ENCODE results near the gene APH1B. TPM values are rescaled to one million over a fixed set of nuclear protein-coding genes. Genes with fewer than 3 reads are reported as not detected.

APH1B gene
- total RNA-seq, 1 experiment from 2014 or later: 20.9 TPM

DNA sequence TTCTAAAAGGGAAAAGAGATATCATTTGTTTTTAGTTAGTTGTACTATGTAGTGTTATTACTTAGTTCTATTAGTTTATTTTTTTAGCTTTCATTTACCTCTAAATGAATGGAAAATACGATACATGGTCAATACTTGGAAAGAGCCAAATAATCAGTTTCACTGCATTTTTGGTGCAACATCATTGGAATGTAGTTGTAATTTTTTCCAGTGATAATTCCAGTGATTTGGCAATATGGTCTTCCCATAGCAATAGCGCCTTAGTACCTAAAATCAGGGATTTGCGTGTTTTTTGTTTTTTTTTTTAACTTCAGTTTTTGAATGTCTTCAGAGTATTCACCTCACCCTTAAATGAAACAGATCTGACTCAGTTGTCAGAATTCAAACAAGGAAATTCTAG lies 46.2 kb upstream of the APH1B start:
- H2BK120ac ChIP-seq (ENCODE audit: low read depth, low read length, poor library complexity, severe bottlenecking): no peak overlapping the region
- H2AFZ ChIP-seq (ENCODE audit: low read length): no peak overlapping the region
- no peak overlapping the region for H4K91ac ChIP-seq (ENCODE audit: insufficient read length, low read depth, low read length)
- no peak overlapping the region for H2BK15ac ChIP-seq (ENCODE audit: low read depth, low read length)
- H4K20me1 ChIP-seq (ENCODE audit: control insufficient read depth, insufficient read depth, insufficient read length): no peaks in the 10 kb centered on the region
- Mint-ChIP-seq H3K9me3 (no peaks in the 10 kb centered on the region), H3K27me3 (ENCODE audit: low read depth) (no peaks in the 10 kb centered on the region), H3K4me3 (no peak overlapping the region), H3K36me3 (ENCODE audit: insufficient read depth in 1 of 3, low read depth in 3 of 3) (no peaks in the 10 kb centered on the region), H3K27ac (peak overlapping the region in 1 of 3 experiments; percentile 5; a peak in 1 of 7 replicates), H3K4me1 (peaks cover 20 to 22% of the 10 kb centered on the region in 2 experiments)
- H3K23me2 ChIP-seq (ENCODE audit: insufficient read length, low read depth, low read length, poor library complexity, severe bottlenecking): no peaks in the 10 kb centered on the region
- no peak overlapping the region for H3K14ac ChIP-seq (ENCODE audit: insufficient read depth, low read length)
- peaks cover 5% of the 10 kb centered on the region for H3K79me1 ChIP-seq (ENCODE audit: insufficient read depth, low read depth, low read length, poor library complexity, severe bottlenecking)
- no peak for DNase-seq
- H3K4ac ChIP-seq (ENCODE audit: low read depth, low read length): no peak overlapping the region
- no peak overlapping the region for H3K4me2 ChIP-seq (ENCODE audit: insufficient read depth, insufficient read length, low read length)
- no peaks in the 10 kb centered on the region for H3K4me1 ChIP-seq (ENCODE audit: insufficient read depth, low read length)
- H3K9ac ChIP-seq (ENCODE audit: extremely low read depth, insufficient read length, low read length): no peak overlapping the region
- H3T11ph ChIP-seq (ENCODE audit: low read length): no peak overlapping the region
- TF ChIP-seq, protein P1, sequence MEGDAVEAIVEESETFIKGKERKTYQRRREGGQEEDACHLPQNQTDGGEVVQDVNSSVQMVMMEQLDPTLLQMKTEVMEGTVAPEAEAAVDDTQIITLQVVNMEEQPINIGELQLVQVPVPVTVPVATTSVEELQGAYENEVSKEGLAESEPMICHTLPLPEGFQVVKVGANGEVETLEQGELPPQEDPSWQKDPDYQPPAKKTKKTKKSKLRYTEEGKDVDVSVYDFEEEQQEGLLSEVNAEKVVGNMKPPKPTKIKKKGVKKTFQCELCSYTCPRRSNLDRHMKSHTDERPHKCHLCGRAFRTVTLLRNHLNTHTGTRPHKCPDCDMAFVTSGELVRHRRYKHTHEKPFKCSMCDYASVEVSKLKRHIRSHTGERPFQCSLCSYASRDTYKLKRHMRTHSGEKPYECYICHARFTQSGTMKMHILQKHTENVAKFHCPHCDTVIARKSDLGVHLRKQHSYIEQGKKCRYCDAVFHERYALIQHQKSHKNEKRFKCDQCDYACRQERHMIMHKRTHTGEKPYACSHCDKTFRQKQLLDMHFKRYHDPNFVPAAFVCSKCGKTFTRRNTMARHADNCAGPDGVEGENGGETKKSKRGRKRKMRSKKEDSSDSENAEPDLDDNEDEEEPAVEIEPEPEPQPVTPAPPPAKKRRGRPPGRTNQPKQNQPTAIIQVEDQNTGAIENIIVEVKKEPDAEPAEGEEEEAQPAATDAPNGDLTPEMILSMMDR (conservative IDR thresholded peaks at IDR 0.05): no peak
- no peak overlapping the region for H2BK20ac ChIP-seq (ENCODE audit: low read depth, low read length, poor library complexity, severe bottlenecking)
- no peak overlapping the region for H4K8ac ChIP-seq (replicated peaks; ENCODE audit: insufficient read length, low read depth, low read length)
- no peak overlapping the region for H2BK12ac ChIP-seq (ENCODE audit: insufficient read length, low read depth, low read length)
- H3K27ac ChIP-seq (ENCODE audit: insufficient read length, low read depth, low read length): no peak overlapping the region
- H4K5ac ChIP-seq (ENCODE audit: insufficient read length, low read depth, low read length): no peak overlapping the region
- no peak overlapping the region for H2AK5ac ChIP-seq (ENCODE audit: insufficient read length, low read length)
- H3K79me2 ChIP-seq (ENCODE audit: insufficient read depth, low read length): no peaks in the 10 kb centered on the region
- no CpG with 5 or more reads among the region's 3 CpGs for WGBS (ENCODE audit: extremely low coverage, insufficient read length, low lambda C conversion rate)
- H3K9me3 ChIP-seq (ENCODE audit: control insufficient read depth, low read depth, low read length): no peaks in the 10 kb centered on the region
- no peak overlapping the region for H3K18ac ChIP-seq (ENCODE audit: insufficient read length, low read depth, low read length)
- no peak overlapping the region for H3K56ac ChIP-seq (ENCODE audit: insufficient read length, low read depth, low read length)
- H3K23ac ChIP-seq (ENCODE audit: insufficient read length, low read depth, low read length): no peak overlapping the region
- H2BK5ac ChIP-seq (ENCODE audit: insufficient read length, low read length): no peak overlapping the region
- no peaks in the 10 kb centered on the region for H3K27me3 ChIP-seq (ENCODE audit: insufficient read depth, low read length)
